WERI-Rb-1 (cell line): ENCODE results near the gene RAD51B.
"Not testable (repeated sequence)": the region's sequence is repeated elsewhere in the genome, so short reads cannot be mapped to it uniquely, and the experiment has no call there.

Experiments used
- DNase-seq: peaks from one replicate; pipeline ENCODE4 v3.0.0-alpha.2; 2020
- H3K27ac ChIP-seq: fragments of 250-450 bp; sonication (Bioruptor Pico); 2 replicates; pipeline ENCODE4 v1.5.1; 2020; ENCODE audit warnings: mild to moderate bottlenecking, moderate library complexity
- H3K27me3 ChIP-seq: fragments of 250-450 bp; sonication (Bioruptor Pico); 2 replicates; pipeline ENCODE4 v1.5.1; 2021; ENCODE audit warnings: mild to moderate bottlenecking, low read depth, moderate library complexity; ENCODE audit not compliant: insufficient read depth, severe bottlenecking
- H3K36me3 ChIP-seq: fragments of 250-450 bp; sonication (Bioruptor Pico); 2 replicates; pipeline ENCODE4 v1.5.1; 2020; ENCODE audit warnings: mild to moderate bottlenecking, moderate library complexity
- H3K4me3 ChIP-seq: 2 replicates; pipeline ENCODE4 v1.5.1; 2011; ENCODE audit warnings: low read depth, mild to moderate bottlenecking, control low read depth, low read length
- H3K9me3 ChIP-seq: fragments of 250-450 bp; sonication (Bioruptor Pico); 2 replicates; pipeline ENCODE4 v1.5.1; 2021; ENCODE audit warnings: mild to moderate bottlenecking, moderate library complexity; ENCODE audit not compliant: severe bottlenecking
- CTCF ChIP-seq: IDR thresholded peaks from 2 replicates; pipeline ENCODE4 v1.5.1; 2011; ENCODE audit warnings: low read depth, mild to moderate bottlenecking, control low read depth, inconsistent platforms, low read length

RAD51B gene

DNA sequence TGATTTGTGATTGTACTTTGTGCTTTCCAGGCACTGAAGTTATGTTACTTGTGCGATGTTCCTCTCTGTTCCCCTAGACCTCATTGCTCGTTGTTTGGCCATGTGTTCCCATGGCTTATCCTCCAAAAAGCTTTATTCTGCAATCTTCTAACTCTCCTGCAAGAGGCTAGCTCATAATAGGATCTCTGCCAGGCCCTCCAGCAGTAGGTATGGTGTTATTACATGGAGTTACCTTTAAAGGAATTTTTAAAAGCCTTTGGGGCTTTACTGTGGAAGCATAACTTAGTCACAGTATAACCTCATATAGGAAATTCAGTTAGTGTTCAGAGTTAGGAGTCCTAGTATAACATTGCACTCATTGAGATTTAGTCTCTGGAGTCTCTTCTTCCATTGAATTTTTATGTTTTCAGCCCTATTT, 292.3 kb downstream of the RAD51B start:
- no peak for DNase-seq
- Histone ChIP-seq H3K27me3 (no peaks in the 10 kb centered on the region), H3K9me3 (no peaks in the 10 kb centered on the region), H3K36me3 (no peaks in the 10 kb centered on the region), H3K4me3 (no peak overlapping the region), H3K27ac (no peak overlapping the region)
- TF ChIP-seq CTCF, result no peak

GRCh38 chr14:68112442-68112841, 292.9 kb downstream of the RAD51B start:
- Histone ChIP-seq H3K36me3 (no peaks in the 10 kb centered on the region), H3K27me3 (no peaks in the 10 kb centered on the region), H3K9me3 (no peaks in the 10 kb centered on the region), H3K4me3 (no peak overlapping the region), H3K27ac (no peak overlapping the region)
- TF ChIP-seq CTCF, result no peak
- DNase-seq, result no peak

- Histone ChIP-seq H3K9me3 (no peaks in the 10 kb centered on the region), H3K27me3 (no peaks in the 10 kb centered on the region), H3K27ac (no peak overlapping the region), H3K36me3 (no peaks in the 10 kb centered on the region), H3K4me3 (no peak overlapping the region)
- no peak for DNase-seq
- no peak for TF ChIP-seq CTCF
These were observed 293.9 kb downstream of the RAD51B start for GRCh38 chr14:68113343-68113930.

DNA sequence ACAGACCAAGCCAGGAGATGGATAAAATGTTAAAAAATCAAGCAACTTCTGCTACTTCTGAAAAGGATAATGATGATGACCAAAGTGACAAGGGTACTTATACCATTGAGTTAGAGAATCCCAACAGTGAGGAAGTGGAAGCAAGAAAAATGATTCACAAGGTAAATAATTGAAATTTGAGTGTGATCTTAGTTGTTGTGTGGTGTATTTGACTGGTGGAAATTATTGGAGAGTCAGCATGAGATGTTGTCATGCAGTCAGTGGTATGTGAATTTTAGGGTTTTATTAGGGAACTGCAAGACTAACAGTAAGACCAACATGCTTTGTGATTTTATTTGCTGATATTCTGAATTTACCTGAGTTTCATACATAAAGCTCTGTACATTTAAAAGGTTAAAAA, 296.4 kb downstream of the RAD51B start:
- DNase-seq, result not testable (repeated sequence)

GRCh38 chr14:68122651-68123050, 303.1 kb downstream of the RAD51B start:
- H3K9me3 ChIP-seq, result no peaks in the 10 kb centered on the region
- no peaks in the 10 kb centered on the region for H3K36me3 ChIP-seq
- no peak for DNase-seq
- TF ChIP-seq CTCF, result no peak
- no peak overlapping the region for H3K27ac ChIP-seq
- no peak overlapping the region for H3K4me3 ChIP-seq
- no peaks in the 10 kb centered on the region for H3K27me3 ChIP-seq

More for the DNA sequence above, 296.4 kb downstream of the RAD51B start:
- H3K9me3 ChIP-seq, H3K36me3 ChIP-seq, H3K27ac ChIP-seq, H3K27me3 ChIP-seq, H3K4me3 ChIP-seq: not testable (repeated sequence)

DNA sequence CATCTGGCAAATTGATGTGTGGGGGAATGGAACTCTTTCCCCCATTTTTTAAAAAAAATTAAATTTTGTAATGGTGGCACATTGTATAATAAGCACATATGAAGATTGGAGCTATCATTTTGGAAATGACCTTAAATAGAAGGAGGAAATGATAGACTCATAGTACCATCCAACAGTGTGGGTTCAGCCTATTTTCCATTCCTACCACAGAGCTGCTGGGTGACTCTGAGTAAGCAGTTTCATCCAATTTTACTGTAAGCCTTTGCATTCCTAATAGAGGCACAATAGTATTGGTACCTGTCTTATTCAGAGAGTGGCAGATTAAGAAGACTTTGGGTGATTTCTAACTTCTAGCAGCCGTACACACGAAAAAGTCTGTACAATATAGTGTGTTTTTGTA, 304.5 kb downstream of the RAD51B start:
- TF ChIP-seq CTCF, result no peak
- no peak overlapping the region for H3K27ac ChIP-seq

More for the DNA sequence above, 304.5 kb downstream of the RAD51B start:
- no peaks in the 10 kb centered on the region for H3K27me3 ChIP-seq
- no peak overlapping the region for H3K4me3 ChIP-seq
- H3K9me3 ChIP-seq, result no peaks in the 10 kb centered on the region
- no peaks in the 10 kb centered on the region for H3K36me3 ChIP-seq
- DNase-seq, result no peak
